ENCODE results near the gene XAF1.
"Not testable (repeated sequence)": the region's sequence is repeated elsewhere in the genome, so short reads cannot be mapped to it uniquely, and the experiment has no call there.

The XAF1 gene

GRCh38 chr17:6753546-6753945 lies 2.3 kb upstream of the XAF1 start:
- no peak for DNase-seq (ENCODE audit: low read depth in 2 of 2)

GRCh38 chr17:6755281-6755680 lies 565 bp upstream of the XAF1 start:
- no peak for DNase-seq (ENCODE audit: low read depth in 2 of 2)

- DNase-seq (ENCODE audit: low read depth in 2 of 2), result no peak
Observed at GRCh38 chr17:6756425-6757031, 682 bp downstream of the XAF1 start.

DNA sequence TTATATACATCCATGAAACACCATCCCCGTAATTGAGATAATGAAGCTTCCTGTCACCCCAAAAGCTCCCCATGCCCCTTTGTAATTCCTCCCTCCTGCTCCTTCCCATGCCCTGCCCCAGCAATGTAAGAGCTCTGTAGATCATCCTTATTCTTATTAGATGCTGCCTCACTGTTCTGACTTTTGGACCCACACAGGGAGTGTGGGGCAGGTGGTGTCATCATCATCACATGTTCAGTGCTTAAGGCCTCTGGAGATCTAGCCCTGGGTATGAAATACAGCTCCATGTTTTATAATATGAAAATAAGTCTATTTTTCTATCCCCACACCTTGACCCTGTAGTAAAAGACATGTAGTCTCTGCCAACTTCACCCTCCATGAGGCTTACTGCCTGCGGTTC lies 1.9 kb downstream of the XAF1 start:
- no peak for DNase-seq (ENCODE audit: low read depth in 2 of 2)

DNA sequence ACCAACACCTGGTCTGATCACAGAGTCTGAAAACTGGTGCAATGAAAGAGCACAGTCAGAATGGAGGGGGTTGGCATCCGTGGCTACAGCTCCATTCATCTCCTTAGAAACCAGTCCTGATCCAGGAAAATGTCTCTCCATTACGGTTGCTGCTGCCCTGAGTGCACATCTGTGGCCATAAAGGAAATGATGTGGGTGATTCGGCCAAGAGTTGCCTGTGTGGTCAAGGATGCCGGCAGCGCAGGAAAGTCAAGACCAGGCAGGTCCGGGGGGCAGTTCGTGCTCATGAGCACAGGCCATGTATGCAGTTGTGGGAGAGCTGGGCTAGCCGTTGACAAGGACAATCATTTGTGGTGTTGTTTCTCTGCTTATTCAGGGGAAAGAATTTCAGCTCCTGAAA lies 5.9 kb downstream of the XAF1 start:
- DNase-seq (ENCODE audit: low read depth in 2 of 2), result no peak

DNA sequence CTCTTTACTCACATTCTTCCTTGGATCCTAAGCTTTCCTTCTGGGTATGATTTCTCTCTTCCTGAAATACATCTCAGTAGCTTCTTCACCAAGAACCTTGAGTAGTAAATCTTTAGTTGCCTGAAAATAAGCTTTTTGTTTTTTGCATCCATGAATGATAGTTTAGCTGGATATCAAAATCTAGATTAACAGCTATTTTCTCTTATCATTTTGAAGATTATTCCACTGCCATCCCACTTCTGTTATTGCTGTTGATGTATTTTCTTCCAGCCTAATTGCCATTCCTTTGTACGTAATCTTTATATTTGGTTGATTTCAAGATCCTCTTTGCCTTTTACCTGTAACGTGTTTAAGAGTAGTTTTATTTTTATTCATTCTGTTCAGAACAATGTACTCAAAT lies 12.6 kb downstream of the XAF1 start:
- no peak for DNase-seq (ENCODE audit: low read depth in 2 of 2)

GRCh38 chr17:6772016-6772415 lies 16.2 kb downstream of the XAF1 start:
- DNase-seq (ENCODE audit: low read depth in 2 of 2), result no peak

- DNase-seq (ENCODE audit: low read depth in 2 of 2), result not testable (repeated sequence)
Observed at GRCh38 chr17:6774906-6775305, 19.1 kb downstream of the XAF1 start.

DNA sequence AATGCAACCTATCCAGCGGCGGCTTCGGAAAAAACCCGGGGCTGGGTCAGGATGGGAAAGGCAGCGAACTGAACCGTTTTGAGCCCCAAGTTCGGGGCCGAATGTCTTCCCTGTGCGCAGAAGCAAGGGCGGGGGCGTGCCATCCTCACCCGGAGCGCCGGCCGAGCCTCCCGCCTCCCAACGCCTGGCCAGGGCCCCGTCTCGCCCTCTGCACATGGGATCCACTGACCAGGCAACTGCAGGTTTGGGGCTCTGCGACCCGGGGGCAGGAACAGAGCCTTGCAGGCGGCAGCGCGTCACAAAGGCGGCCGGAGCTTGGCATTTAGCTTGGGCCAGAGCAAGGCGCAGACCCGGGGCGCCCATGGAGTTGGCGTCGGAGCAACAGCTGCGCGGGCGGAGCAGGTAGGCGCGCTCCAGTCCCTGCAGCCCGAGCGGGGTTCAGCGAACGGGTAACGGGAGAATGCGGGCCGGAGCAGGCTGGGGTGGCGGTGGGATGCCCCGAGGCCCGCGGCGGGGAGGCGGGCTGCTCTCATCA lies 20.1 kb downstream of the XAF1 start, which contains the start of gene FBXO39:
Gene FBXO39, plus strand, starts transcription at position 345 of the 535 bp plus-strand sequence. CDS start 3,654 bp downstream, outside the sequence.
- DNase-seq (ENCODE audit: low read depth in 2 of 2), result no peak

GRCh38 chr17:6779411-6779810 lies 23.6 kb downstream of the XAF1 start:
- DNase-seq (ENCODE audit: low read depth in 2 of 2), result no peak

GRCh38 chr17:6780001-6780400 lies 24.2 kb downstream of the XAF1 start:
- DNase-seq (ENCODE audit: low read depth in 2 of 2), result no peak

- no peak for DNase-seq (ENCODE audit: low read depth in 2 of 2)
Observed at GRCh38 chr17:6780886-6781285, 25.0 kb downstream of the XAF1 start.

- no peak for DNase-seq (ENCODE audit: low read depth in 2 of 2)
Observed at GRCh38 chr17:6782244-6782643, 26.4 kb downstream of the XAF1 start.

GRCh38 chr17:6786618-6787017 lies 30.8 kb downstream of the XAF1 start:
- DNase-seq (ENCODE audit: low read depth in 2 of 2), result no peak

- DNase-seq (ENCODE audit: low read depth in 2 of 2), result no peak
Observed at GRCh38 chr17:6787081-6787693, 31.3 kb downstream of the XAF1 start.

DNA sequence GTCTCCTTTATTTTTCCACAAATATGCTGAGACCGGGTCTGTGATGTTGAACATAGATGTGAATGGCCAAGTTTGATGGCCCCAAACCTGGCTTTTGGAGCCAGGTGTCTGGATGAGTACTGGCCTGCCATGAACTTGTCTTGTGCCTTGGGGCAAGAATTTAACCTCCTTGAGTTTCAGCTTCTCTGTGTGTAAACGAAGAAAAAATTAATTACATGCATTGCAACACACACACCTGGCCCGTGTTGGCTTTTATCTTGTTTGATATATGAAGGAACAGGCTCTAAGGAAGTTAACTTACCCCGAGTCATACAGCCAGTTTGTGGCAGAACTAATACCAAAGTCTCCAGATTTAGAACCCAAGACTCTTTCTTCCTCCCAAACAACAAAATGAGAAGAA lies 33.3 kb downstream of the XAF1 start:
- no peak for DNase-seq (ENCODE audit: low read depth in 2 of 2)

DNA sequence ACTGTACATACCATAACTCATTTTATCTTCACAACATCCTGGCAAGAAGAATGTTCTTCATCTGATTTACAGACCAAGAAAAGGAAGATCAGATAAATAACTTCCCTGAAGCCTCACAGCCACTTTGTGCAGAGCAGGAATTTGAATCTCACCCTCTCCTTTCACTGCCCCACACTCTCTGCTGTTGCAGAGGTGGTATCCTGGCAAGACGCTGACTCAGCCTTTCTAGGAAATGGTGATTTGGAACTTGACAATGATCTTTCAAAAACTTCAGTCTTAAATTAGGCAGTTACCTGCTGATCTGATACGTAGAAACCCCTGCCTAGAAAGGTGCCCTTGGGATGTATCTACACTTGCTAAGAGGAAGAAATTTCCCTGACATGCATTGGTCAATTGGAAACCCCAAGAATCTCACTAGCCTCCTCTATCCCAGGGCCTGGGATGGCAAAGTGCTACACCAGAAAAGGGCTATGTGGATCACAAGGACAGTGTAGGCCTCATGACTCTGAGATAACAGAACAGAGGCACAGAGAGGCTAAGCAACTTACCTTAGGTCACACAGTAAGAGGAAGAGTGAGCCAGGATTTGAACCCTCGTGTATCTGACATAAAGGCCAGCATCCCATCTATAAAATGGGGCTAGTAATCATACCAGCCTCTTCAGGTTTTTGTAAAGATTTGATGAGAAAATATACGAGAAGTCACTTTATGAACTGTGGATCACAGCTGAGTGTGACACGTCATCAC lies 38.1 kb downstream of the XAF1 start:
- DNase-seq (ENCODE audit: low read depth in 2 of 2), result no peak

DNA sequence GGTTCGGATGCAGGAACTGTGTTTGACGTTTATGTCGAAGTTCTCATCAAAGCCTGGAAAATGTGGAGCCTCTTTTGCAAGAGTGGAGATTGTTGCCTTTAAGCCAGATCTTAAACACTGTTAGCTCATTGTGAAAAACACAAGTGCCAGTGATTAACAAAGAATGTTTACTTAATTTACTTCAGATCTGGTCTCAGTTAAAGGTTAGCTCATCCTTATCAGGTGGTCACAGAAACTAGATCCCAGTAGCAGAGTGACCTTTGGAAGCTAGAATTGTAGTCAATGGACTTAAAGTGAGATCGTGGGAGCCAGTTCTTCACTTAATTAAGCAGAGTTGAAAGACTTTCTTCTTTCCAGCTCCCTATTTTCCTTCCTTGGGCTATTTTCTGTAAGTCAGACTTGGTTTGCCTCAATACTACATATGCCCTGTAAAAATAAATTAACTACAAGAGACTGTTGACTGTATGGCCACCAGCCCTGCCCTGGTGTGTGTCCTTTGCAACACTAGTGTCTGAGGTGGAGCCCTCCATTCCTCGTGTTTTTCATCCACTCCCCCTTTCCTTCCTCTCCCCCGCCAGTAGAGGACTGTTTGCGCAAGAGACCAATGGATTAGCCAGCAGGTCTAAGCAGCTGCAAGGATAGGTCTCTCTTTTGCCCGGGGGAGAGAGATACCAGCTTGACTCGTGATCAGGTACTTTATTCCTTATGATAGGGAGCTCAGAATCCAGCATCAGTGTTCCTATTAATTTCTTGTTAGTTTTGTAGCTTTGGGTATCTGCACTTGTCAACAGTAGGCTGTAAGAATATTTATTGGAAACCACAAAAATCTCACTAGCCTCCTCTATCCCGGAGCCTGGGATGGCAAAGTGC lies 40.4 kb downstream of the XAF1 start:
- DNase-seq (ENCODE audit: low read depth in 2 of 2), result no peak

DNA sequence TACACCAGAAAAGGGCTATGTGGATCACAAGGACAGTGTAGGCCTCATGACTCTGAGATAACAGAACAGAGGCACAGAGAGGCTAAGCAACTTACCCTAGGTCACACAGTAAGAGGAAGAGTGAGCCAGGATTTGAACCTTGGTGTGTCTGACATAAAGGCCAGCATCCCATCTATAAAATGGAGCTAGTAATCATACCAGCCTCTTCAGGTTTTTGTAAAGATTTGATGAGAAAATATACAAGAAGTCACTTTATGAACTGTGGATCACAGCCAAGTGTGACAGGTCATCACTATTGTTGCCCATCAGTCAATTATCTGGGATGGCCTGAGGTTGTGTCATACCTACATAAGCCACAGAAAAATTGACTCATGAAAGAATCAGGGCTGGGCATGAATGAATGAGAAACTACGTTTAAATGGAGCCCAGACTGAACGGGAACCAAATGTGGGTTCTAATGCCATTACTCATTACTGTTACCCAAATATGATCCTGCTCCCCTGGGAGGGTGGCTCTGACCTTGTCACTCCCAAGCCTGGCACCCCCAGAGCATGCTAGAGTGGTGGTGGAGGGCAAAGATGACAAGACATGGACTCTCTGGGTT lies 41.1 kb downstream of the XAF1 start:
- no peak for DNase-seq (ENCODE audit: low read depth in 2 of 2)

- no peak for DNase-seq (ENCODE audit: low read depth in 2 of 2)
Observed at GRCh38 chr17:6797718-6798351, 42.0 kb downstream of the XAF1 start.

DNA sequence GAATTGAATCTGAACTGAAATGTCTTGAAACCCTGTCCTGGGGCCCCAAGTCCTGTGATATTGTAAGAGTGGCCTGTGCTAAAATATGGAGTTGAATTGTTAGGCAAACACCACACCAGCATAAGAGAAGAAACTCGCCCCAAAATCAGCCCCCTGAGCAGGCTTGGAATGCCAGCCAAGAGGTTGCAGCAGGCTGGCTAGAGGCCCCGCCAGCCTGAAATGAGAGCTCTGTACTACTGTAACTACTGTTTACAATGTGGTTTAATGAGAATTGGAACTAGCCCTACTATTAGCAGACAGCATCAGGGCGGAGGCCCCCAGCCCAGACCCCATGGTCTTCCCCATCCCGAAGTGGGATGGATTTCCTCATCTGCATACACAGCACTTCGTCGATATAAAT lies 43.9 kb downstream of the XAF1 start:
- DNase-seq (ENCODE audit: low read depth in 2 of 2), result no peak
